Lower leg skin (tissue), 3 donors: ENCODE data around the gene CCDC146.

Source experiments
- CTCF ChIP-seq, 3 donors: fragments of 450-650 bp; IDR thresholded peaks; one replicate each; pipeline ENCODE4 v1.5.1; 2016; ENCODE audit warnings: antibody characterized with exemption in 3 of 3, mild to moderate bottlenecking in 3 of 3, moderate library complexity in 2 of 3
- POLR2A ChIP-seq, 2 donors: fragments of 450-650 bp; IDR thresholded peaks; one replicate each; pipeline ENCODE4 v1.6.1; 2016 to 2017; ENCODE audit warnings: antibody characterized with exemption in 2 of 2, mild to moderate bottlenecking in 1 of 2, moderate library complexity in 1 of 2

GRCh38 chr7:77188731-77189437 lies 66.5 kb downstream of the CCDC146 start:
- TF ChIP-seq CTCF (IDR thresholded peaks at IDR 0.05), result no peak
- no peak for TF ChIP-seq POLR2A (IDR thresholded peaks at IDR 0.05)
